Pancreas (tissue), 10 donors: ENCODE measurements around the gene ADAMTS4. TPM values are rescaled to one million over a fixed set of nuclear protein-coding genes. Genes with fewer than 3 reads are reported as not detected.

Experiments used
- ATAC-seq, 4 donors: fragments of 200-7000 bp; cut with Tn5 transposase; one replicate each; pipeline versions ENCODE4 v1.8.0 to v1.9.1; 2020; ENCODE audit warnings: mild to moderate bottlenecking in 4 of 4, moderate library complexity in 4 of 4
- DNase-seq, 6 donors: peaks; one replicate each; pipeline ENCODE4 v3.0.0-alpha.2; 2020
- FAIRE-seq: peaks from 2 replicates; lab custom pipeline; 2012; peaks lifted over from hg19 to GRCh38; lab: Jason Lieb, UNC
- H3K27ac ChIP-seq, 4 donors: fragments of 200-600 bp; sonication (generic); 1 replicate in 3 of 4; 2 replicates in 1 of 4; pipeline versions ENCODE4 v1.5.0 to v1.8.0; 2020
- H3K27me3 ChIP-seq, 4 donors: fragments of 200-600 bp; one replicate each; pipeline ENCODE4 v1.8.0; 2021
- H3K36me3 ChIP-seq, 3 donors: fragments of 200-600 bp; sonication (generic) in 1 of 3; one replicate each; pipeline versions ENCODE4 v1.5.0 to v1.8.0; 2020 to 2021
- H3K4me1 ChIP-seq, 3 donors: fragments of 200-600 bp; one replicate each; pipeline ENCODE4 v1.8.0; 2021
- H3K4me3 ChIP-seq, 4 donors: fragments of 200-600 bp; sonication (generic) in 2 of 4; one replicate each; pipeline versions ENCODE4 v1.5.0 to v1.8.0; 2020 to 2021
- H3K9me3 ChIP-seq, 4 donors: fragments of 200-600 bp; one replicate each; pipeline ENCODE4 v1.8.0; 2021
- WGBS, 2 donors: extraction: QIAGEN DNeasy Blood & Tissue Kit; methylation state at CpG; one replicate each; pipeline ENCODE4 v1.1.7; 2013; 5-methylcytosine and 5-hydroxymethylcytosine counted together
- intact Hi-C, 3 donors: fragments of 100-400 bp; cut with DNase I; formaldehyde crosslinking; loops; one replicate each; pipeline versions ENCODE4 v1.11.1 to v1.14.2; 2022
- polyA plus RNA-seq, 2 donors: library from polyadenylated mRNA; stranded (reverse); fragments of 200-250 nt; gene quantifications; one replicate each; pipeline ENCODE4 v1.2.3, GENCODE V29; 2013
- total RNA-seq, 6 donors: library from RNA; stranded (reverse); fragmentation: NEBNext Ultra II Directional in 4 of 6; extraction: Animal tissue kit (Norgen Biotek cat#: 25700) in 4 of 6; gene quantifications; one replicate each; pipeline versions ENCODE4 v1.2.1 to v1.2.4, GENCODE V29; 2021 to 2023
- TF ChIP-seq, protein P1 (sequence below), 4 donors: fragments of 200-600 bp; sonication (generic) in 3 of 4; IDR thresholded peaks; one replicate each; pipeline versions ENCODE4 v1.5.0 to v1.8.0; 2021; ENCODE audit warnings: antibody characterized with exemption in 4 of 4
- donor health status: healthy with polysubstance abuse.
- donor health status: DM: no; HTN: no; CAD: no; lungs with moderate emphysema.
- donor health status: DM: no; HTN: no; CAD: no.
- donor health status: control.
- donor health status: control.
- donor health status: Bipolar disorder and iron deficiency.
- donor health status: DM: yes; HTN: yes; CAD: no.
- donor health status: DM: no; HTN: no; CAD: no.
- donor health status: DM: no; HTN: no; CAD: no.
- donor health status: DM: yes; HTN: yes; CAD: no.

ADAMTS4 gene
- total and polyA plus RNA-seq, 8 donors, result 2.7 to 6.6 (median 3.8) TPM

DNA sequence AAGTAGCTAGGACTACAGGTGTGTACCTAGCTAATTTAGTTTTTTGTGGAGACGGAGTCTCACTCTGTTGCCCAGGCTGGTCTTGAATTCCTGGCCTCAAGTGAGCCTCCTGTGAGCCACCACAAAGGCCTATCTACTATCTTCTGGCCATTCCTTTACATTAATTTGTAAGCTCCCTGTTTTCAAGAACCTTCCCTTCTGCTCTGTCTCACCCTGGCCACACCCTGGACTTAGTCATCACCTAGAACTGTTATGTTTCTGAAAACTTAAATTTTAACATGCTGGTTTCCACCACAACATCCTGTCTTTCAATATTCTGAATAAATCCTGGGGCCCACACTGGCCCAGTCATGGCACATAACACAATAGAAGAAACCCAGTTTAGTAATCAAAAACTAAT lies 16.6 kb downstream of the ADAMTS4 start:
- TF ChIP-seq, protein P1, sequence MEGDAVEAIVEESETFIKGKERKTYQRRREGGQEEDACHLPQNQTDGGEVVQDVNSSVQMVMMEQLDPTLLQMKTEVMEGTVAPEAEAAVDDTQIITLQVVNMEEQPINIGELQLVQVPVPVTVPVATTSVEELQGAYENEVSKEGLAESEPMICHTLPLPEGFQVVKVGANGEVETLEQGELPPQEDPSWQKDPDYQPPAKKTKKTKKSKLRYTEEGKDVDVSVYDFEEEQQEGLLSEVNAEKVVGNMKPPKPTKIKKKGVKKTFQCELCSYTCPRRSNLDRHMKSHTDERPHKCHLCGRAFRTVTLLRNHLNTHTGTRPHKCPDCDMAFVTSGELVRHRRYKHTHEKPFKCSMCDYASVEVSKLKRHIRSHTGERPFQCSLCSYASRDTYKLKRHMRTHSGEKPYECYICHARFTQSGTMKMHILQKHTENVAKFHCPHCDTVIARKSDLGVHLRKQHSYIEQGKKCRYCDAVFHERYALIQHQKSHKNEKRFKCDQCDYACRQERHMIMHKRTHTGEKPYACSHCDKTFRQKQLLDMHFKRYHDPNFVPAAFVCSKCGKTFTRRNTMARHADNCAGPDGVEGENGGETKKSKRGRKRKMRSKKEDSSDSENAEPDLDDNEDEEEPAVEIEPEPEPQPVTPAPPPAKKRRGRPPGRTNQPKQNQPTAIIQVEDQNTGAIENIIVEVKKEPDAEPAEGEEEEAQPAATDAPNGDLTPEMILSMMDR (IDR thresholded peaks at IDR 0.05), result no peak
- no peak overlapping the region for H3K4me3 ChIP-seq
- H3K4me1 ChIP-seq, result peaks cover 0 to 5% (median 4%) of the 10 kb centered on the region in 3 donors
- WGBS, 2 donors, result 81 to 89% methylated on average over 1 of the region's 1 CpG
- H3K27ac ChIP-seq, result no peak overlapping the region
- intact Hi-C loops, result no loop called here
- DNase-seq (no peak), FAIRE-seq (no peak), ATAC-seq (no peak)
- H3K9me3 ChIP-seq, result no peaks in the 10 kb centered on the region
- no peaks in the 10 kb centered on the region for H3K36me3 ChIP-seq
- H3K27me3 ChIP-seq, result no peaks in the 10 kb centered on the region

DNA sequence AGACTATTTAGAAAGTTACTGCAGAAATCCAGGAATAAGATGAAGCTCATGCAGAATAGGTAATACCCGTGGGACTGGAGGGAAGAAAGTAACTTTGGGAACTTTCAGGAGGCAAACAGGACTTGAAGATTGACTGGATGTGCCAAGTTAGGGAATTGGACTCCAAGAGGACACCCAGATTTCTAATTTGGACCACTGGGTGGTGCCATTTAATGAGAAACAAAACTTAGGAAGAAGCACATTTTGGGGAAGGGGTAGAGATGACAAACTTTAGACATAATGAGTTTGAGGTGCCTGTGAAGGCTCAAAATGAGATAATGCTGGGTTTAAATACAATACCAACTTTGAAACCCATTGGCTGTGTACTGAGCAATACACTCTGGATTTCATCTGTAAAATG lies 18.2 kb downstream of the ADAMTS4 start:
- 44 to 48% methylated on average over 1 of the region's 1 CpG for WGBS, 2 donors
- Histone ChIP-seq H3K9me3 (no peaks in the 10 kb centered on the region), H3K27ac (no peak overlapping the region), H3K27me3 (no peaks in the 10 kb centered on the region), H3K4me1 (peaks cover 0 to 10% (median 4%) of the 10 kb centered on the region in 3 donors), H3K4me3 (no peak overlapping the region), H3K36me3 (no peaks in the 10 kb centered on the region)
- intact Hi-C loops, result no loop called here
- no peak for FAIRE-seq
- ATAC-seq, result no peak
- TF ChIP-seq, protein P1 (IDR thresholded peaks at IDR 0.05), result no peak
- DNase-seq, result no peak

- no peaks in the 10 kb centered on the region for H3K27me3 ChIP-seq
- ATAC-seq (no peak), FAIRE-seq (no peak), DNase-seq (no peak)
- H3K4me3 ChIP-seq, result no peak overlapping the region
- H3K27ac ChIP-seq, result no peak overlapping the region
- H3K4me1 ChIP-seq, result peaks cover 0 to 11% (median 4%) of the 10 kb centered on the region in 3 donors
- 86 to 92% methylated on average over 3 of the region's 3 CpGs for WGBS, 2 donors
- H3K9me3 ChIP-seq, result no peaks in the 10 kb centered on the region
- TF ChIP-seq, protein P1 (IDR thresholded peaks at IDR 0.05), result no peak
- peaks cover 0 to 5% (median 2%) of the 10 kb centered on the region in 3 donors for H3K36me3 ChIP-seq
- intact Hi-C loops, result no loop called here
Measured at GRCh38 chr1:161179698-161180097, 19.2 kb downstream of the ADAMTS4 start.

DNA sequence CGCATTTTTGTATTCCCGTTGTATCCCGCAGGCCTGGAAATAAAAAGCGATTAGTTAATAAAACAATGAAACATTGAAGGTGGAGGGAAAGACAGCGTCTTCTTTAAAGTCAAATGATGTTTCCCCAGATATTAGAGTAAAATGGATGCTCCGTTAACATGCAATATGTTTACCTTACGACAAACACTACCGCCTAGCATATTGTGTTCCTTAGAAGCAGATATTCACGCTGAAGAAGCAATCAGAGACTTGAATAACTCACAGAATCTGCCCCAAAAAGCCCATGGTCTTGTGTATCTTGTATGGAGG lies 21.0 kb downstream of the ADAMTS4 start:
- Histone ChIP-seq H3K27ac (peak overlapping the region; percentile 75 to 85 (median 79)), H3K36me3 (peaks cover 0 to 20% (median 5%) of the 10 kb centered on the region in 3 donors), H3K4me3 (peak overlapping the region; percentile 54 to 74 (median 66)), H3K4me1 (peaks cover 0 to 11% (median 4%) of the 10 kb centered on the region in 3 donors), H3K27me3 (no peaks in the 10 kb centered on the region), H3K9me3 (no peaks in the 10 kb centered on the region)
- 16 to 24% methylated on average over 9 of the region's 9 CpGs for whole genome bisulfite sequencing, 2 donors
- TF ChIP-seq, protein P1 (IDR thresholded peaks at IDR 0.05), result no peak
- no peak for DNase-seq
- no peak for FAIRE-seq
- intact Hi-C loops, result no loop called here
- ATAC-seq, result peak; percentile 1 to 6 (median 2)

DNA sequence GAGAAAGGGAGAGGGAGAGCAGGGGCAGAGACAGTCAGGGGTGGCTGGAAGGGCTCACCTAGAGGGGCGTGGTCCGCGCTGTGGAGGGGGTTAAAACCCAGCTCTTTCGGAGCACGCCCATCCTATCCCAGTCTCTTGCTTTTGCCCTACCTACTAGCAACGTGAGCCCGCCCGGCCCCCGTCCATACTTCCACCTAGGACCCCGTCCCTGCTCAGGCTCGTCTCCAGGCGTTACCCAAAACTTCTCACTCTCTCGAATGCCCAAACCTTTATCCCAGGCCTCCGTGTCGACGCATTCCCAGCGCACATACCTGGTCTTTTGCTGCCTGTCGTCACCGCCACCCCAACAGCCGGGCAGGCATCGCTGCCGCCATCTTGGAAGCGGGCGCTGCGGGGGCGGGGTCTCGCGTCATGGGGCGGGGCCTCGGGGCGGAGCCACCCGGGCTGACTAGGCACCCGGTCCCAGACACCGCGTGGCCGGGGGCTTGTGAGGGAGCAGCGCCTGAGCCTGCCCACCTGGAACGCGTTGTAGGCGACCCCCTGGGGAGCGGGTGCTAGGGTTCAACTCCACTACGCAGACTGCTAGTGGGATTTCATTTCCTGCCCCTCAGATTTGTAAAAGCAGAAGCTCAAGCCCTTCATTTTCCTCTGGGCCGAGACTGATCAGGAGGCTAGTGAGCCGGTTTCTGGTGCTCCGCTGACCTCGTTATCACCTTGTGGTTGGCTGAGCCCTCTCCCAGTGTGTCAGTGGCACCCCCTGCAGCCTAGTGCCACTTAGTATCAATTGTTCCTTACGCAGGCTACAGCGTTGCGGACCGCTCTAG lies 21.5 kb downstream of the ADAMTS4 start, which contains the start of gene B4GALT3:
Gene B4GALT3, minus strand, starts transcription at position 396 of the 824 bp plus-strand sequence. CDS start 1,447 bp downstream, outside the sequence.
- no peak for FAIRE-seq
- DNase-seq, result peak; percentile 86 to 99 (median 94)
- 1 to 2% methylated on average over 47 to 50 of the region's 50 CpGs for WGBS, 2 donors
- TF ChIP-seq, protein P1 (IDR thresholded peaks at IDR 0.05), result no peak
- peak within 1 kb of the TSS; percentile 54 to 74 (median 66) for H3K4me3 ChIP-seq
- H3K4me1 ChIP-seq, result peaks cover 0 to 11% (median 4%) of the 10 kb centered on the region in 3 donors
- no peaks in the 10 kb centered on the region for H3K9me3 ChIP-seq
- ATAC-seq, result peak; percentile 96 to 98 (median 98)
- H3K27me3 ChIP-seq, result no peaks in the 10 kb centered on the region
- intact Hi-C loops, result no loop called here
- peaks cover 0 to 24% (median 5%) of the 10 kb centered on the region in 3 donors for H3K36me3 ChIP-seq
- H3K27ac ChIP-seq, result peak within 1 kb of the TSS; percentile 75 to 85 (median 79)
